Trophoblast cell (in vitro differentiated cells and primary cell): ENCODE data around the gene HOXB7.

Experiments used
- DNase-seq, 2 donors: peaks; one replicate each; pipeline ENCODE4 v3.0.0-alpha.2; 2016
- H2AFZ ChIP-seq: 2 replicates; pipeline ENCODE4 v1.6.1; 2013; ENCODE audit warnings: low read length, moderate library complexity, mild to moderate bottlenecking; ENCODE audit not compliant: insufficient read depth, poor library complexity
- H2AK5ac ChIP-seq: 2 replicates; pipeline ENCODE4 v1.6.1; 2013; ENCODE audit warnings: mild to moderate bottlenecking, low read length
- H2BK120ac ChIP-seq: 2 replicates; pipeline ENCODE4 v1.6.1; 2013; ENCODE audit warnings: low read length, mild to moderate bottlenecking, moderate library complexity; ENCODE audit not compliant: insufficient read depth, poor library complexity
- H2BK12ac ChIP-seq: 2 replicates; pipeline ENCODE4 v1.6.1; 2013; ENCODE audit warnings: mild to moderate bottlenecking, low read length, moderate library complexity
- H2BK5ac ChIP-seq: 2 replicates; pipeline ENCODE4 v1.6.1; 2013; ENCODE audit warnings: low read length, low read depth, moderate library complexity, mild to moderate bottlenecking; ENCODE audit not compliant: poor library complexity
- H3K14ac ChIP-seq: 2 replicates; pipeline ENCODE4 v1.6.1; 2013; ENCODE audit warnings: mild to moderate bottlenecking, low read length
- H3K18ac ChIP-seq: 2 replicates; pipeline ENCODE4 v1.6.1; 2013; ENCODE audit warnings: mild to moderate bottlenecking, low read length
- H3K23ac ChIP-seq: 2 replicates; pipeline ENCODE4 v1.6.1; 2013; ENCODE audit warnings: low read length
- H3K27ac ChIP-seq: 2 replicates; pipeline ENCODE4 v1.5.1; 2013; ENCODE audit warnings: low read depth, mild to moderate bottlenecking, inconsistent platforms, low read length, moderate library complexity
- H3K27me3 ChIP-seq: 2 replicates; pipeline ENCODE4 v1.6.1; 2013; ENCODE audit warnings: inconsistent platforms, mild to moderate bottlenecking, low read length, moderate library complexity; ENCODE audit not compliant: insufficient read depth
- H3K36me3 ChIP-seq, 2 experiments: 1 replicate in 1 of 2; 2 replicates in 1 of 2; pipeline ENCODE4 v1.6.1; 2013; ENCODE audit warnings: low read length in 2 of 2, mild to moderate bottlenecking in 2 of 2, moderate library complexity in 1 of 2; ENCODE audit not compliant: insufficient read depth in 2 of 2, control insufficient read depth in 1 of 2
- H3K4ac ChIP-seq: 2 replicates; pipeline ENCODE4 v1.6.1; 2013; ENCODE audit warnings: low read depth, mild to moderate bottlenecking, low read length, moderate library complexity
- H3K4me1 ChIP-seq, 2 experiments: 1 replicate in 1 of 2; 2 replicates in 1 of 2; pipeline ENCODE4 v1.6.1; 2013; ENCODE audit warnings: low read length in 2 of 2, mild to moderate bottlenecking in 2 of 2, moderate library complexity in 1 of 2; ENCODE audit not compliant: insufficient read depth in 2 of 2, control insufficient read depth in 1 of 2
- H3K4me2 ChIP-seq: 2 replicates; pipeline ENCODE4 v1.6.1; 2013; ENCODE audit warnings: inconsistent platforms, mild to moderate bottlenecking, low read length, moderate library complexity
- H3K4me3 ChIP-seq: 2 replicates; pipeline ENCODE4 v1.5.1; 2013; ENCODE audit warnings: mild to moderate bottlenecking, low read depth, low read length, inconsistent platforms
- H3K79me1 ChIP-seq: one replicate; pipeline ENCODE4 v1.6.1; 2013; ENCODE audit warnings: low read length
- H3K79me2 ChIP-seq: 2 replicates; pipeline ENCODE4 v1.6.1; 2013; ENCODE audit warnings: low read length, mild to moderate bottlenecking; ENCODE audit not compliant: control insufficient read depth, insufficient read depth, poor library complexity
- H3K9ac ChIP-seq: 2 replicates; pipeline ENCODE4 v1.6.1; 2013; ENCODE audit warnings: mild to moderate bottlenecking, low read length
- H3K9me3 ChIP-seq: 2 replicates; pipeline ENCODE4 v1.6.1; 2013; ENCODE audit warnings: low read depth, mild to moderate bottlenecking, control low read depth, inconsistent platforms, low read length; ENCODE audit not compliant: insufficient read depth
- H4K12ac ChIP-seq: 2 replicates; pipeline ENCODE4 v1.6.1; 2013; ENCODE audit warnings: low read depth, mild to moderate bottlenecking, low read length, moderate library complexity
- H4K8ac ChIP-seq: 2 replicates; pipeline ENCODE4 v1.6.1; 2013; ENCODE audit warnings: low read depth, mild to moderate bottlenecking, low read length, moderate library complexity
- H4K91ac ChIP-seq: one replicate; pipeline ENCODE4 v1.6.1; 2013; ENCODE audit warnings: low read depth, mild to moderate bottlenecking, low read length, moderate library complexity
- WGBS: extraction: QIAGEN DNeasy Blood & Tissue Kit; methylation state at CpG from one replicate; pipeline ENCODE4 v1.1.7; 2013; ENCODE audit warnings: missing lambda C conversion rate; ENCODE audit not compliant: insufficient read length, insufficient coverage; ENCODE audit errors: extremely low coverage; 5-methylcytosine and 5-hydroxymethylcytosine counted together

The HOXB7 gene

DNA sequence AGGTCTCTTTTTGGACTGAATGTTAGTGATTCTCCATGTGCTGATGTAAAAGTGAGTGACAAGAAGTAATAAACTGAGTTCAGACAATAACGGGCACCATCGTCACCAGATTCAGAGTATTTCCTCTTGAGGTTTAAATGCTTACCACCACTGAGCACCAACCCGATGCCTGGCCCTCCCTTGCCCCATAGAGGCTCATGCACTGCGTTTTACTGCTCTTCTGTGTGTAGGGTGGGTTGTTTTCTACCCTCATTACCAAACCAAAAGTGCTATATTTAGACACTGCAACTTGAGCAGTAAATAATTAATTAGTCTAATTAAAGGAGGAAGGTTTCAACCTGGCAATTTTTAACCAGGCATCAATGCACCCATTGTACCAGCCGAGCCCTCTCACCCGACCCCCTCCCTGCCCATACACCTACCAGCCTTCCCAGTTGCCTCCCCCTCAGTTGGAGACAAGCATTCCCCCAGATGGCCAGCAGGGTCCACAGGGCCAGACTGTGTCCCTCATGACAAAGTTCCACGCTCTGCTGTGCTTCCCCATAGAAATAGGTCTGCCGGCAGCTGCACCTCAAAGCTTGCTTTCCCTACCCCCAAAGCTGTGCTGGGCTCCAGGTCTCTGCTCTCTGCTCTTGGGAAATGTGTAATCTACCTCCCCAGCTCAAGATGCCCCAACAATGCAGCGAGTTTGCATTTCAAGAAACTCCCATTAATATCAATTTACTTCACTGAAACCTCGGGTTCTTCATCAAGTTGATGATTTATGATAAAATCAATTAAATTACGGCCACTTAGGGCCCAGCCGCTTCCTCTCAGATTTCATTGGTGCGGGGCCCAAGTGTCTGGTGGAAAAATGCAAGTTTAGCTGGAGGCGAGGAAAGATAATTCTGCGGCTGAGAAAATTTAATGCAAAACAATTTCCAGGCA lies 48.7 kb downstream of the HOXB7 start:
- Histone ChIP-seq H3K4me2 (no peak overlapping the region), H3K23ac (no peak overlapping the region), H3K79me1 (peaks cover 3% of the 10 kb centered on the region), H4K12ac (no peak overlapping the region), H2AFZ (no peak overlapping the region), H3K27ac (no peak overlapping the region), H4K91ac (no peak overlapping the region), H2BK12ac (no peak overlapping the region), H3K18ac (no peak overlapping the region), H3K9me3 (peaks cover 7% of the 10 kb centered on the region), H3K4ac (no peak overlapping the region), H2AK5ac (no peak overlapping the region), H3K27me3 (peaks cover 11% of the 10 kb centered on the region), H3K36me3 (peaks cover 0 to 2% of the 10 kb centered on the region in 2 experiments), H3K4me3 (no peak overlapping the region), H2BK5ac (no peak overlapping the region), H2BK120ac (no peak overlapping the region), H3K4me1 (peaks cover 8 to 14% of the 10 kb centered on the region in 2 experiments), H3K9ac (no peak overlapping the region), H4K8ac (no peak overlapping the region), H3K79me2 (peaks cover 3% of the 10 kb centered on the region), H3K14ac (no peak overlapping the region)
- no CpG with 5 or more reads among the region's 15 CpGs for WGBS
- peak in 1 of 2 donors; percentile 4 for DNase-seq

DNA sequence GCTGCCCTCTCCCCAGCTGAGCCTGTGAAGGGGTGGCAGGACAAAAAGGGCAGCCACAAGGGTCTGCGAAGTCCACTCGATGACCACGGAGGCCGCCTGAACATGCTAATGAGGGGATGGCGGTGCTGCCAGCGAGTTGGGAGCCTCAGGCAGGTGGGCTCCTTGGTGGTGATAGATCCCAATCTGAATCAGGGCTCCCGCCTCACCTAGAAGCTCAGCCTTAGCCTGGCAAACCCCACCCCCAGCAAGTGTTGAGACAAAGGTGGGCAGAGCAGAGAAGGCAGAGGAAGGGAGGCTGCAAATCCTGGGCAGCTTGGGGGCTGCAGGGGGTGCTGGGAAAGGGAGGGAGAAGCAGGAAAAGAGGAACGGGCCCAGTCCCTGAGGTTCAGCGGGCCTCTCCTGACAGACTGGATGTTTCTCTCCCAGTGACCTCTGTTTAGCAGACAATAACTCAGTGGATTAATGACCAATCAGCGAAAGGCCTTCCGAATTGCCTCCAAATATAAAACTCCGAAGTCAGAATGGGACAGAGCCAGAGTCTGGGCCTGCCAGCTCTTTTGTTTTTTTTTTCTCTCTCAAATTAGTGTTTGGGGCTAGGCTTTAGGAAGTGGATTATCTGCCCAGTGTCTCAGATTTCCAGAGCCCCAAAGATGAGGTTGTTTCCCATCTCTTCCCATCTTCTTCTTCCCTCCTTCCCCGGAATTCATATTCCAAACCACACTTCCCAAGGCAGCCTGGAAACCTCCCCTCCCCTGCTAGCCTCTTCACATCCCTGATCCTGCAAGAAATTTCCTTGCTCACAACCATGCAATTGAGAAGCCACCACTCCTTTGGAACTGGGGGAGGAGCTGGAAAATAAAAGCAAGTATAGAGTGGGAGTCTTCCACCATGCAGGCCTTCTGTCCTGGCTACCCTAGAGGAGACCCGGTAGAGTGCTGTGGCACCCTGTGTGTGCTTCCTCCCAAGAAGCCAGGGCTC lies 50.7 kb downstream of the HOXB7 start:
- H3K27me3 ChIP-seq: peaks cover 7% of the 10 kb centered on the region
- H4K12ac ChIP-seq: no peak overlapping the region
- no peak overlapping the region for H3K18ac ChIP-seq
- H2BK5ac ChIP-seq: no peak overlapping the region
- no peak overlapping the region for H3K14ac ChIP-seq
- peaks cover 13 to 15% of the 10 kb centered on the region in 2 experiments for H3K4me1 ChIP-seq
- no peak overlapping the region for H4K8ac ChIP-seq
- H3K4ac ChIP-seq: no peak overlapping the region
- no peak overlapping the region for H4K91ac ChIP-seq
- no peak overlapping the region for H3K4me3 ChIP-seq
- peaks cover 4% of the 10 kb centered on the region for H3K79me2 ChIP-seq
- DNase-seq: no peak
- H3K9ac ChIP-seq: no peak overlapping the region
- H2BK12ac ChIP-seq: no peak overlapping the region
- H3K36me3 ChIP-seq: peaks cover 0 to 2% of the 10 kb centered on the region in 2 experiments
- H3K9me3 ChIP-seq: peaks cover 7% of the 10 kb centered on the region
- H2AK5ac ChIP-seq: no peak overlapping the region
- no peak overlapping the region for H3K27ac ChIP-seq
- no CpG with 5 or more reads among the region's 14 CpGs for WGBS
- no peak overlapping the region for H3K23ac ChIP-seq
- H3K4me2 ChIP-seq: no peak overlapping the region
- H2AFZ ChIP-seq: no peak overlapping the region
- H3K79me1 ChIP-seq: peaks cover 5% of the 10 kb centered on the region
- no peak overlapping the region for H2BK120ac ChIP-seq

DNA sequence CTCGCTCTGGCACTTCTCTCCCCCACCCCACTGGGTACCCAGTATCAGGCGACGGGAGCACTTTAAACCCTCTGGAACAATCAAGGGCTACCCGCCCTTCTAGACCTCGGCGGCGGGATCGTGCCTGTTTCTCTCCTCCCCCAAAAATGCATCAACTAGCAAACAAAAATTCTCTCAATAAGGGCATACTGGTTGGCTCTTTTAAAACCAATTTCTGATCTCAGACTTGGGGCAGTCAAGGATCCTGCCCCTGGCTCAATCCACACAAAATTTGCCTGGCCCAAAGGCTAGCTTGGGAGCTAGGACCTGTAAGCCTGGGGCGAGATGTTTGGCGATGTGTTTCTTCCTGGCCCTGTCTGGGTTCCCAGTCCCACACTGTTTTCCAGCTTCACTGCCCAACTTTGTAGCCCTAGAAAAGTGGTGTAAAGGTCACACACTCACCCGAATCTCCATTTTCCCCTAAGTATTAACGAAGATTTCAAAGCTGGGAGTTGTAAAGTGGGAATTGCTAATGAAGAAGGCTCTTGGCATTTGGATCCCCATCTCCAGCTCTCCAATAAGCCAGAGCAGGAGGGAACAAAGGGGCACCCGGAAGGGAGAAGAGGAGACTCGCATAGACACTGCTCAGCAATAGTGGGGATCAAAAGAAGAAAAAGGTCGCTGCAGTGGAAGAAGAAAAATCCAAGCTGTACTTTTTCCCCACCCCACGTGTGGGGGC lies 51.5 kb downstream of the HOXB7 start:
- Histone ChIP-seq H3K4ac (no peak overlapping the region), H3K27ac (no peak overlapping the region), H2BK120ac (no peak overlapping the region), H3K14ac (no peak overlapping the region), H4K91ac (no peak overlapping the region), H3K79me2 (peaks cover 8% of the 10 kb centered on the region), H2AK5ac (no peak overlapping the region), H4K12ac (no peak overlapping the region), H4K8ac (no peak overlapping the region), H3K9ac (no peak overlapping the region), H3K9me3 (peaks cover 3% of the 10 kb centered on the region), H3K18ac (no peak overlapping the region), H3K23ac (no peak overlapping the region), H2BK12ac (no peak overlapping the region), H3K4me1 (peaks cover 13 to 14% of the 10 kb centered on the region in 2 experiments), H3K27me3 (peaks cover 2% of the 10 kb centered on the region), H3K79me1 (peaks cover 9% of the 10 kb centered on the region), H3K36me3 (peaks cover 0 to 2% of the 10 kb centered on the region in 2 experiments), H2AFZ (no peak overlapping the region), H3K4me2 (no peak overlapping the region), H3K4me3 (no peak overlapping the region), H2BK5ac (no peak overlapping the region)
- no peak for DNase-seq
- WGBS: no CpG with 5 or more reads among the region's 16 CpGs

DNA sequence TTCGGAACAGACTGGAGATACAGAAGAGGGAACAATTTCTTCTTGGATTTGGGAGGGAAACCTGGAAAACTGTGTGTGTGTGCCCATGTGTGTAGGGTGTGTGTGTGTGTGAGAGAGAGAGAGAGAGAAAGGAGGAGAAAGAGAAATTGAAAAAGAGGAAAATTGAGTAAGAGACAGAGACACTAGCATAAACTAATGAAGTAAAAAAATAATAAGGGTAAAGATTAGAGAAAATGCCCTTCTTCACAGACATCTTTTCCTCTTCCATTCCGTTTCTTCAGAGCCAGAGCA lies 52.0 kb downstream of the HOXB7 start:
- Histone ChIP-seq H2AFZ (no peak overlapping the region), H3K9me3 (peaks cover 3% of the 10 kb centered on the region), H3K4ac (no peak overlapping the region), H3K9ac (no peak overlapping the region), H2BK5ac (no peak overlapping the region), H4K91ac (no peak overlapping the region), H4K12ac (no peak overlapping the region), H3K4me1 (peaks cover 14 to 15% of the 10 kb centered on the region in 2 experiments), H2BK12ac (no peak overlapping the region), H3K27ac (no peak overlapping the region), H3K14ac (no peak overlapping the region), H3K23ac (no peak overlapping the region), H2AK5ac (no peak overlapping the region), H4K8ac (no peak overlapping the region), H2BK120ac (no peak overlapping the region), H3K36me3 (peaks cover 0 to 2% of the 10 kb centered on the region in 2 experiments), H3K4me3 (no peak overlapping the region), H3K27me3 (peaks cover 2% of the 10 kb centered on the region), H3K79me1 (peaks cover 9% of the 10 kb centered on the region), H3K4me2 (no peak overlapping the region), H3K18ac (no peak overlapping the region), H3K79me2 (peaks cover 8% of the 10 kb centered on the region)
- no CpG with 5 or more reads among the region's 2 CpGs for WGBS
- DNase-seq: no peak
